Endothelial cell of umbilical vein (primary cell): Measurements from ENCODE around the gene RTN4R.

Experiments
- CTCF ChIP-seq, 2 donors: IDR thresholded peaks; 1 replicate in 1 of 2; 2 replicates in 1 of 2; pipeline ENCODE4 v1.5.1; 2011; ENCODE audit warnings: low read length in 2 of 2, mild to moderate bottlenecking in 2 of 2, moderate library complexity in 2 of 2, control low read depth in 1 of 2, inconsistent platforms in 1 of 2, low read depth in 1 of 2; ENCODE audit not compliant: insufficient read depth in 1 of 2; ENCODE audit errors: extremely low read depth in 1 of 2
- FOS ChIP-seq: IDR thresholded peaks from 2 replicates; pipeline ENCODE4 v1.6.1; 2011; ENCODE audit warnings: mild to moderate bottlenecking, low read length, moderate library complexity, borderline replicate concordance; ENCODE audit not compliant: insufficient read depth
- GATA2 ChIP-seq: IDR thresholded peaks from 2 replicates; pipeline ENCODE4 v1.7.0; 2011; ENCODE audit warnings: low read depth, mild to moderate bottlenecking, moderate library complexity, mixed read lengths, low read length; ENCODE audit not compliant: insufficient read length, insufficient read depth
- JUN ChIP-seq: IDR thresholded peaks from 2 replicates; pipeline ENCODE4 v1.6.1; 2011; ENCODE audit warnings: borderline replicate concordance, low read depth; ENCODE audit not compliant: insufficient read length, insufficient read depth
- POLR2A ChIP-seq: IDR thresholded peaks from 2 replicates; pipeline ENCODE4 v1.6.1; 2012; ENCODE audit warnings: low read depth, mild to moderate bottlenecking, control low read depth, low read length
- TF ChIP-seq, protein P1 (sequence below): IDR thresholded peaks from 2 replicates; pipeline ENCODE4 v1.6.1; 2011; ENCODE audit not compliant: insufficient read depth, insufficient read length

GRCh38 chr22:20234760-20235388 is 33.2 kb downstream of the RTN4R start:
- no peak for TF ChIP-seq CTCF (IDR thresholded peaks at IDR 0.05; ENCODE audit: extremely low read depth in 1 of 2, insufficient read depth in 1 of 2, low read depth in 1 of 2, low read length in 2 of 2)
- TF ChIP-seq POLR2A, result no peak
- TF ChIP-seq, protein P1, sequence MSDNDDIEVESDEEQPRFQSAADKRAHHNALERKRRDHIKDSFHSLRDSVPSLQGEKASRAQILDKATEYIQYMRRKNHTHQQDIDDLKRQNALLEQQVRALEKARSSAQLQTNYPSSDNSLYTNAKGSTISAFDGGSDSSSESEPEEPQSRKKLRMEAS, result no peak
- TF ChIP-seq FOS, result no peak
- no peak for TF ChIP-seq JUN
- TF ChIP-seq GATA2, result no peak
